Left lobe of liver (tissue), 2 donors: ENCODE measurements around the gene CACNG6. TPM values are rescaled to one million over a fixed set of nuclear protein-coding genes. Genes with fewer than 3 reads are reported as not detected.
A peak's percentile ranks its signal among the peaks of the same experiment; 100 is the strongest.

ENCODE experiments used
- ATAC-seq: fragments of 200-7000 bp; cut with Tn5 transposase; one replicate; pipeline ENCODE4 v1.9.1; 2020; ENCODE audit warnings: mild to moderate bottlenecking, moderate library complexity
- DNase-seq: peaks from one replicate; pipeline ENCODE4 v3.0.0-alpha.2; 2020; ENCODE audit warnings: low spot score
- total RNA-seq: library from RNA; stranded (reverse); gene quantifications from one replicate; pipeline ENCODE4 v1.2.1, GENCODE V29; 2021
- donor health status: DM: no; HTN: no; CAD: no; lungs with moderate emphysema.
- donor health status: DM: no; HTN: yes; CAD: no.

CACNG6 gene
- total RNA-seq, 1 donor from 2014 or later, result not detected

DNA sequence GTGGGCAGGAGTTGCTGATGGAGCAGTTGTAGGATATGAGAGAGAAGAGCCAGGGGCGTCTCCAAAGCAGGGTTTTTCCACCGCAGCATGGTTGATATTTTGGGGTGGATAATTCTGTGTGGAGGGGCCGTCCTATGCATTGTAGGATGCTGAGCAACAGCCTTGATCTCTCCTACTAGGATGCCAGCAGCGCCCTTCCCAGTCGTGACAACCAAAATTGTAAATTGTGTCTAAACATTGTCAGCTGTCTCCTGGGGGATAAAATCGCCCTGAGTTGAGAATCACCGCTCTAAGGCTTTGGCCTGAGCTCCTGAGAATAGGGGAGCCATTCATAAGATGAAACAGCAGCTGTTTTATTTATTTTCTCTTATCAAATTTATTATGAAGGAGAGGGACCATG is 24.5 kb upstream of the CACNG6 start:
- ATAC-seq, result no peak
- DNase-seq, result no peak

DNA sequence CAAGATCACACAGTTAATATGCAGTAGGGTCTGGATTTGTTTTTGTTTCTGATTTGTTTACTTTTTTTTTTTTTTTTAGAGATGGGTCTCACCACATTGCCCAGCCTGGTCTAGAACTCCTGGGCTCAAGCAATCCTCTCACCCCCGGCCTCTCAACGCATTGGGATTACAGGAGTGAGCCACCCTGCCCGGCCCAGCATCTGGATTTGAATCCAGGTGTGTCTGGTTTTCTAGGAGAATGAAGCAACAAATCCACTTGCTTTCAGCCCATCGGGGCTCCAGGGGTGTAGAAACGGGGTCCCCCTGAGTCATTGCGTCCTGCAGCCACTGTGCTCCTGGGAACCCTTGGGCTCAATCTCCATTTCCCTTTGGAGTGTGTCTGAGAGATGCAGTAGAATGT is 22.1 kb upstream of the CACNG6 start:
- no peak for DNase-seq
- no peak for ATAC-seq

DNA sequence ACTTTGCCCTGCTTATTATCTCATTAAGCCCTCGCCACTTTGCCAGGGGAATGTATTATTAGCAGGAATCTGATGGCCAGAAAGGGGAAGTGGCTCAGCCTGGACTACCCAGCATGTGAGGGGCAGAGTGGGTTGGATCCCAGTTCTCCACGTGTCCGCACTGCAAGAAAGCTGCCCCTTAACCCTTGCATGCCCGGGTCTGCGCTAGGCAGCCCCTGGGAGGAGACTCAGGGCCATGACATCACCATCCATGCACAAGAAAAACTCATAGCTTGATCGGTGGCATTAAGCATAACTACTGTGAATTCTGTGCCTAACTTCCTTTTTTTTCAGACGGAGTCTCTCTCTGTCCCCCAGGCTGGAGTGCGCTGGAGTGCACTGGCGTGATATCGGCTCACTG is 19.8 kb upstream of the CACNG6 start:
- ATAC-seq (no peak), DNase-seq (no peak)

DNA sequence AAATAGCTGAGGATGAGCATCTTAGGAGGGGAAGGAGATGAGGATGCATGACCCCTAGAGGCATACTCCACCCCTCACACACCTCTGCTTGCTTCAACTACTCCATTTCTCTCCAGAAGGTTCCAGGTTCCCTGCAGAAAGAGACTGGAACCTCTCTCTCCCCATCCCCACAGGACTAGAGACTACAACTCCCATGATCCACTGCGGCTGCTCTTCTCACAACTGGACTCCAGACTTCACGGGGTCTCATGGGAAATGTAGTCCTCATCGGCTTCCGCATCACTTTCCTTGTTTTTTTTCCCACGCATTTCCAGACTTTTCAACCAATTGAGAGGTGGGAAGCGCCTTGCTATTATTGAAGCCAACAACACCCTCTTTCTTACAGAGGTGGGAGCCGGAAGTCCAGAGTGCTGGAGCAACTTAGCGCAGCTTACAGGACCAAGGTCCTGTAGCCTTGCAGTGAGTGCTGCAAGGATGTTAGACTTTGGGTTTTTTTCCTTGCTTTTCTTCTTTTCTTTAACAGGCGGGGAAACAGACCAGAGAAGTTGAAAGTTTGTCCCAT is 13.9 kb upstream of the CACNG6 start:
- DNase-seq (peak; percentile 63), ATAC-seq (peak; percentile 97)

GRCh38 chr19:53977991-53978731 is 13.3 kb upstream of the CACNG6 start:
- no peak for DNase-seq
- ATAC-seq, result no peak

DNA sequence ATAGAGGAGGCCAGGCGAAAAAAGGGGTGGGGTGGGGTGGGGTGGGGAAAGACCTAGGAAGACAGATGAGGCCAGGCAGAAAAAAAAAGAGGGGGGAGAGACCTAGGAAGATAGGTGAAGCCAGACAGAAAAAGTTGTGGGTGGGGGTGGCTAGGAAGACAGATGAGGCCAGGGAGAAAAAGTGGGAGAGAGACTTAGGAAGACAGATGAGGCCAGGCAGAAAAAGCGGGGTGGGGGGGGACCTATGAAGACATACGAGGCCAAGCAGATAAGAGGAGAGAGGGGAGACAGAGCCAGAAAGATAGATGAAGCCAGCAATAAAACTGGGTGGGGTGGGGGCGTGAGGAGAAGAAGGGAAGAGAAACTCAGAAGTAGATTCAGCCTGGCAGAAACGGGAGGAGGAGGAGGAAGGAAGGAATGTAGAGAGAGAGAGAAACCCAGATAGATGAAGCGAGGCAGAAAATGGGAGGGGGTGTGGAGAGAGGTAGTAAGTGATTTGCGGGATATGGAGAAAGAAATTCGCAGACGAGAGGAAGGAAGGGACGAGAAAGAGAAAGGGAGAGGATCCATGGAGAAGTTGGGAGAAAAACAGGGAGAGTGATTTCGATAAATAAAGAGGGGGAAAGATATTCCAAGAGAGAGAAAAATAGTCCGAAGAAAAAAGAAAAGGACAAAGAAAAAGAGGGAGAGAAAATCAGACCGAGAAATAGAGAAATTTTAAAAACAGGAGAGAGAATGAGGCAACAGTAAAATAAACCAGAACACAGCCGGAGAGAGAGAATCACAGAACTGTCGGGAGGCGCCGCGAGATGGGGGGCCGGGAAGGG is 12.2 kb upstream of the CACNG6 start:
- DNase-seq, result no peak

GRCh38 chr19:53980539-53981375 is 10.7 kb upstream of the CACNG6 start:
- DNase-seq (no peak), ATAC-seq (no peak)

More for the DNA sequence above, 12.2 kb upstream of the CACNG6 start:
- no peak for ATAC-seq

GRCh38 chr19:53981376-53981951 is 10.0 kb upstream of the CACNG6 start:
- no peak for DNase-seq

DNA sequence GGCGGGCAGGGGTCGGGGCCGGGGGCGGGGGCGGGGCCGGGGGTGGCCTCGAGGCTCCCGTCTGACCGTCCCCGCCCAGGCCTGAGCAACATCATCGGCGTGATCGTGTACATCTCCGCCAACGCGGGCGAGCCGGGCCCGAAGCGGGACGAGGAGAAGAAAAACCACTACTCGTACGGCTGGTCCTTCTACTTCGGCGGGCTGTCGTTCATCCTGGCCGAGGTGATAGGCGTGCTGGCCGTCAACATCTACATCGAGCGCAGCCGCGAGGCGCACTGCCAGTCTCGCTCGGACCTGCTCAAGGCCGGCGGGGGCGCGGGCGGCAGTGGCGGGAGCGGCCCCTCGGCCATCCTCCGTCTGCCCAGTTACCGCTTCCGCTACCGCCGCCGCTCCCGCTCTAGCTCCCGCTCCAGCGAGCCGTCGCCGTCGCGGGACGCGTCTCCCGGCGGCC is 9.4 kb upstream of the CACNG6 start:
- no peak for ATAC-seq
- DNase-seq, result no peak

More at GRCh38 chr19:53981376-53981951, 10.0 kb upstream of the CACNG6 start:
- no peak for ATAC-seq

DNA sequence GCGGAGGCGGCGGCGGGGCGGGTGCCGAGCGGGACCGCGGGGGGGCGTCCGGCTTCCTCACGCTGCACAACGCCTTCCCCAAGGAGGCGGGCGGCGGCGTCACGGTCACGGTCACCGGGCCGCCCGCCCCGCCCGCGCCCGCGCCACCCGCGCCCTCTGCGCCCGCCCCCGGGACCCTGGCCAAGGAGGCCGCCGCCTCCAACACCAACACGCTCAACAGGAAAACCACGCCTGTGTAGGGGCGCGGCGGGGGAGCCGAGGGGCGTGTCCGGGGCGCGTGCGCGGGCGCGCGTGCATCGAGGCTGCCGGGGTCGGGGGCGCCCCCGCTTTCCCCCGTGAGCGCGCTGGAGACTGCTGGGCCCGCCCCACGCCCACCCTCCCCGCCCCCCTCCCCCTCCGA is 8.8 kb upstream of the CACNG6 start:
- DNase-seq (no peak), ATAC-seq (peak; percentile 41)

DNA sequence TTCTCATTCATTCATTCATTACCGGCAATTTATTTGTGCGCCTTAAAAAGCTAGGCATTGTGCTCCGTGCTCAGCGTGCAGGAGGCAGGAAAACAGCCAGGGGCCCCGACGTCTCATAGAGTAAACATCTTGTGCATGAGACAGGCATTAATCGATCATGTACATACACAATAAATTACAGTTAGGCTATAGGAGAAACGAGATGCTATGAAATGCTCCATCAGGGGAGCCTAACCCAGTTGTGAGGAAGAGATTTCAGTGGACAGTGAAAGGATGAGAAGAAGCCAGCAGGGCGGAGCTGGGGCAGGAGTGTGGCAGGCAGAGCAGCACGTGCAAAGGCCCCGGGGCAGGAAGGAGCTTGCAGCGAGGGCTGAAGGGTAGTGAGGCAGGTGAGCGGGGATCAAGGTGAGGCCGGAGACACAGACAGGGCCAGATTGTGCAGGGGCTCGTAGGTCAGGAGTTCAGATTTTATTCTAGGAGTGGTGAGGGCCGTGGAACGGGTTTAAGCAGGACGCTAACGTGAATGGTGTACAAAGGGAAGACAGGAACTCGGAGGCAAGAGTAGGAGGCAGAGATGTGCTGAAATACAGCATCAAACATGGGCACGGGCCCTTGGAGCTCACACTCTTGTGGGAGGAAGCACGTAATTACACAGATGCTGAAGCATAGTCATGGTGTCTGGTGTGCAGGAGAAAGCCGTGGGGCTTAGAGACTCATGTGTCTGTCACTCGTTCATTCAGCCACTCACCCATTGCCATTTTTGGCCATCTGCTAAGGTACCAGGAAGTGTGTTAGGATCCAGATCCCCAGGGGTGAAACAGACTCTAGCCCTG is 7.8 kb upstream of the CACNG6 start:
- no peak for DNase-seq
- no peak for ATAC-seq

DNA sequence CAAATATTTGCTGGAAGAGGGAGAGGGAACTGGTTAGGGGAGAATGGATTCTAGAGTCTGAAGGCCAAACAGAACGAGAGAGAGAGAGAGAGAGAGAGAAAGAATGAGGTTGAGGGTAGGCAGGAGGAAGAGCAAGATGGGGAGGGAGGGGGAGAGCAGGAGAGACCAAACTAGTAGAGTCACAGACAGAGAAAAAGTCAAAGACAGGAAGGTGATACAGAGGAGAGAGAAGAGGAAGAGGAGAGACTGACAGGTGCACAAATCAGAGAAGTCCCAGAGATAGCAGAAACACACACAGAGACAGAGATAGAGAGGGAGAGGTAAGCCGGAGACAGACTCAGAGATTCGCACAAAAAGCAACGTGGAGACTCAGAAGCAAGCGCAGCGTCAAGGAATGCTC is 5.6 kb upstream of the CACNG6 start:
- ATAC-seq (no peak), DNase-seq (no peak)

DNA sequence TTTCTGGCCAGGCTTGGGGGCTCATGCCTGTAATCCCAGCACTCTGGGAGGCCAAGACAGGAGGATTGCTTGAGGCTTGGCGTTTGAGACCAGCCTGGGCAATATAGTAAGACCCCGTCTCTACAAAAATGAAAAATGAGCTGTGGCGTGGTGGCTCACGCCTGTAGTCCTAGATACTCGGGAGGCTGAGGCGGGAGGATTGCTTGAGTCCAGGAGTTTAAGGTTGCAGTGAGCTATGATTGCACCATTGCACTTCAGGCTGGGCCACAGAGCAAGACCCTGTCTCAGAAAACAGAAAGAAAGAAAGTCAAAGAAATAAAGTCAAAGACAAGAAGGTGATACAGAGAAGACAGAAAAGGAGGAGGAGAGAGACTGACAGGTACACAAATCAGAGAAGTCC is 2.5 kb upstream of the CACNG6 start:
- no peak for DNase-seq

GRCh38 chr19:53989600-53990533 is 1.6 kb upstream of the CACNG6 start:
- DNase-seq (no peak), ATAC-seq (no peak)

More for the DNA sequence above, 2.5 kb upstream of the CACNG6 start:
- ATAC-seq, result no peak

DNA sequence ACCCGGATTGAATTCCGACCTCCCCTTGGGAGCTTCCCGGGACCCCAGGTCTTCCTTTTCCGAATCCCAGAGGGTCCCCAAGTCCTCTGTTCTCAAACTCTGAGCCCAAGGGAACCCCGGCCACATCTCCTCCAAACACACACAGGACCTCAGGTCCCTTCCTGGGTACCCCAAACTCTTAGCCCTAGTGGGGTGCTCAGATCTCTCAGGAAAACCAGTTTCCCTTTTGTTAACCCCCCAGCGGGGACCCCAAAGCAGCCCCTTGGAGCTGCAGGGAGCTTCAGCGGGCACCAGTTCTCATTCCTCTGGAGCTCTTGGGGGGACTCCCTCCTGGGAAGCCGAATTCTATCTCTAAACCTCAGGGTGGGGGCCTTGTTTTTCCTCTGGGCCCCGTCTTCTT is 774 bp downstream of the CACNG6 start:
- no peak for ATAC-seq
- no peak for DNase-seq

DNA sequence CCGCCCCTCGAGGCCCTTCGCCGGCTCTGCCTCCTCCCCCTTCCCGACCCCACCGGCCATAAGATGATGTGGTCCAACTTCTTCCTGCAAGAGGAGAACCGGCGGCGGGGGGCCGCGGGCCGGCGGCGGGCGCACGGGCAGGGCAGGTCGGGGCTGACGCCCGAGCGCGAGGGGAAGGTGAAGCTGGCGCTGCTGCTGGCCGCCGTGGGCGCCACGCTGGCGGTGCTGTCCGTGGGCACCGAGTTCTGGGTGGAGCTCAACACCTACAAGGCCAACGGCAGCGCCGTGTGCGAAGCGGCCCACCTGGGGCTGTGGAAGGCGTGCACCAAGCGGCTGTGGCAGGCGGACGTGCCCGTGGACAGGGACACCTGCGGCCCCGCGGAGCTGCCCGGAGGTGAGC is 1.4 kb downstream of the CACNG6 start:
- no peak for ATAC-seq
- no peak for DNase-seq

DNA sequence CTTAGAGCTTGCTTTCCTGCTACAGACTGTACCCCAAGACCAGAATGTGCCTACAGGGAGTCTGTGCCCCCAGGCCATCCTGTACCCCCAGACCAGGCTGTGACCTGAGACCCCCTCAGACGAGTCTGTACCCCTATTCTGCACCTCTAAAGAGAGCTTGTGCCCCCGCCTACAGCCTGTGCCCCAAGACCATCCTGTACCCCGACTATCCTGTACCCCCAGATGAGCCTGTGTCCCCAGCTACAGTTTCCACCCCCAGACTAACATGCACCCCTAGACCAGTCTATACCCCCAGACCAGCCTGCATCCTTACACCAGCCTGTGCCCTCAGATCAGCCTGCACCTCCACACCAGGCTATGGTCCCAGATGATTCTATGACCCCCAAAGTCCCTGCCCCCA is 2.0 kb downstream of the CACNG6 start:
- DNase-seq (no peak), ATAC-seq (no peak)

DNA sequence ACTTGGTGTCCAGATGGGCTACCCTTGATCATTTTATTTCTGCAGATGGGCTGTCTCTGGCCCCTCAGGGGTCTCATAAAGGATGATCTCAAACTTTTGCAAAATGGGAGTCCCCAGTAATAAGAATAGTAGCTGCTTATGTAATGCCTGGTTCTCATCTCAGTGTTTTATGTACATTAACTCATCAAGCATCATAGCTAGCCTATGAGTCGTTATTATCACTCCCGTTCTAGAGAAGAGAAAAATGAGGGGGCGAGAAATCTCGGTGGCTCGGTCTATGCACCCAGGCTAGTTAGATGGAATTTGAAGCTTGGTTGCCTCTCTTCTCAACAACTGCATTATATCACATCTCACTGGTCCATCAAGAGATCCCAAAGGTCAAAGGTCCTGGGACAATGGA is 3.4 kb downstream of the CACNG6 start:
- no peak for DNase-seq
- no peak for ATAC-seq

GRCh38 chr19:53998223-53998622 is 6.8 kb downstream of the CACNG6 start:
- no peak for ATAC-seq
- no peak for DNase-seq
